ENCODE measurements around the gene DCC. TPM values are rescaled to one million over a fixed set of nuclear protein-coding genes. Genes with fewer than 3 reads are reported as not detected.

DCC gene
- total RNA-seq, 1 experiment from 2014 or later = not detected

GRCh38 chr18:52874774-52875173, 534.8 kb downstream of the DCC start:
- DNase-seq (ENCODE audit: low read depth, low spot score) = no peak
- intact Hi-C loops (cut with micrococcal nuclease) = no loop called here
- Histone ChIP-seq H3K9me2 (ENCODE audit: insufficient read depth) (no peaks in the 10 kb centered on the region), H3K27me3 (ENCODE audit: insufficient read depth, low read length) (no peaks in the 10 kb centered on the region), H3K27ac (ENCODE audit: low read depth, low read length) (no peak overlapping the region), H3K36me3 (ENCODE audit: control insufficient read depth in 1 of 2, insufficient read depth in 2 of 2, low read length in 2 of 2) (no peaks in the 10 kb centered on the region), H3K4me2 (ENCODE audit: low read length) (no peak overlapping the region), H3K79me2 (ENCODE audit: insufficient read depth, low read length) (no peaks in the 10 kb centered on the region), H3K4me3 (replicated peaks in 1 of 2; ENCODE audit: low read depth in 1 of 2, low read length in 2 of 2) (no peak overlapping the region), H3K9me3 (ENCODE audit: control insufficient read depth in 1 of 2, insufficient read depth in 1 of 2, low read depth in 1 of 2, low read length in 2 of 2) (peaks cover 9 to 11% of the 10 kb centered on the region in 2 experiments; a peak in 3 of 4 replicates), H2AFZ (ENCODE audit: low read depth, low read length, poor library complexity, severe bottlenecking) (no peak overlapping the region), H3K4me1 (ENCODE audit: control insufficient read depth in 1 of 2, insufficient read depth in 2 of 2, low read length in 2 of 2) (no peaks in the 10 kb centered on the region), H3K9ac (ENCODE audit: low read length) (no peak overlapping the region), H4K20me1 (ENCODE audit: insufficient read depth) (no peaks in the 10 kb centered on the region)
- no peak for TF ChIP-seq CEBPB (IDR thresholded peaks at IDR 0.05; ENCODE audit: low read depth)
- TF ChIP-seq ATF3 (IDR thresholded peaks at IDR 0.05) = no peak
- no peak for TF ChIP-seq SRF (IDR thresholded peaks at IDR 0.05; ENCODE audit: low read depth)
- TF ChIP-seq ELF1 (IDR thresholded peaks at IDR 0.05; ENCODE audit: borderline replicate concordance, low read depth) = no peak
- no peak for TF ChIP-seq CBX3 (IDR thresholded peaks at IDR 0.05; ENCODE audit: low read depth)
- TF ChIP-seq ZFX (IDR thresholded peaks at IDR 0.05) = no peak
- TF ChIP-seq SP1 (IDR thresholded peaks at IDR 0.05; ENCODE audit: low read depth) = no peak
- no peak for TF ChIP-seq RAD21 (IDR thresholded peaks at IDR 0.05; ENCODE audit: low read depth)
- no peak for TF ChIP-seq JUND (IDR thresholded peaks at IDR 0.05)
- TF ChIP-seq EZH2 (IDR thresholded peaks at IDR 0.05) = no peak
- TF ChIP-seq TCF7L2 (IDR thresholded peaks at IDR 0.05; ENCODE audit: borderline replicate concordance, extremely low read depth, insufficient read depth, insufficient read length) = no peak
- ChIA-PET POLR2A (no interaction called here), CTCF (no interaction called here), RAD21 (ENCODE audit: low non-redundant PET in 1 of 2, low total read pairs in 2 of 2, uncharacterized antibody in 2 of 2, unreplicated experiment in 2 of 2) (no interaction called here)
- no TSS peak for BruUV-seq (replicated peaks)
- no peak for ATAC-seq

- intact Hi-C loops (cut with micrococcal nuclease) = no loop called here
- ChIA-PET RAD21 (ENCODE audit: low non-redundant PET in 1 of 2, low total read pairs in 2 of 2, uncharacterized antibody in 2 of 2, unreplicated experiment in 2 of 2) (no interaction called here), CTCF (no interaction called here), POLR2A (no interaction called here)
- Histone ChIP-seq H3K9me2 (ENCODE audit: insufficient read depth) (no peaks in the 10 kb centered on the region), H3K4me3 (replicated peaks in 1 of 2; ENCODE audit: low read depth in 1 of 2, low read length in 2 of 2) (no peak overlapping the region), H2AFZ (ENCODE audit: low read depth, low read length, poor library complexity, severe bottlenecking) (no peak overlapping the region), H3K9me3 (ENCODE audit: control insufficient read depth in 1 of 2, insufficient read depth in 1 of 2, low read depth in 1 of 2, low read length in 2 of 2) (peaks cover 5 to 7% of the 10 kb centered on the region in 2 experiments; a peak in 3 of 4 replicates), H3K27ac (ENCODE audit: low read depth, low read length) (no peak overlapping the region), H4K20me1 (ENCODE audit: insufficient read depth) (no peaks in the 10 kb centered on the region), H3K36me3 (ENCODE audit: control insufficient read depth in 1 of 2, insufficient read depth in 2 of 2, low read length in 2 of 2) (no peaks in the 10 kb centered on the region), H3K4me1 (ENCODE audit: control insufficient read depth in 1 of 2, insufficient read depth in 2 of 2, low read length in 2 of 2) (no peaks in the 10 kb centered on the region), H3K79me2 (ENCODE audit: insufficient read depth, low read length) (no peaks in the 10 kb centered on the region), H3K4me2 (ENCODE audit: low read length) (no peak overlapping the region), H3K9ac (ENCODE audit: low read length) (no peak overlapping the region), H3K27me3 (ENCODE audit: insufficient read depth, low read length) (no peaks in the 10 kb centered on the region)
- no peak for DNase-seq (ENCODE audit: low read depth, low spot score)
- no peak for ATAC-seq
- BruUV-seq (replicated peaks) = no TSS peak
- no peak for TF ChIP-seq CEBPB (IDR thresholded peaks at IDR 0.05; ENCODE audit: low read depth)
- TF ChIP-seq FOSL1 (IDR thresholded peaks at IDR 0.05; ENCODE audit: low read depth) = no peak
- no peak for TF ChIP-seq EZH2phosphoT487 (IDR thresholded peaks at IDR 0.05; ENCODE audit: borderline replicate concordance)
- TF ChIP-seq EZH2 (IDR thresholded peaks at IDR 0.05) = no peak
- TF ChIP-seq ELF1 (IDR thresholded peaks at IDR 0.05; ENCODE audit: borderline replicate concordance, low read depth) = no peak
- TF ChIP-seq REST (IDR thresholded peaks at IDR 0.05; ENCODE audit: low read depth) = no peak
- TF ChIP-seq SIN3A (IDR thresholded peaks at IDR 0.05; ENCODE audit: low read depth) = no peak
- TF ChIP-seq CTCF (IDR thresholded peaks at IDR 0.05 in 2 of 3, conservative IDR thresholded peaks at IDR 0.05 in 1 of 3; ENCODE audit: borderline replicate concordance in 1 of 3, insufficient read depth in 1 of 3, low read depth in 2 of 3, low read length in 2 of 3) = no peak
- no peak for TF ChIP-seq POLR2A (IDR thresholded peaks at IDR 0.05; ENCODE audit: borderline replicate concordance, extremely low read depth, insufficient read depth, insufficient read length)
- TF ChIP-seq ZNF274 (IDR thresholded peaks at IDR 0.05; ENCODE audit: low read depth, low read length) = no peak
- no peak for TF ChIP-seq SRF (IDR thresholded peaks at IDR 0.05; ENCODE audit: low read depth)
- no peak for TF ChIP-seq TCF7L2 (IDR thresholded peaks at IDR 0.05; ENCODE audit: borderline replicate concordance, extremely low read depth, insufficient read depth, insufficient read length)
Measured at GRCh38 chr18:52875725-52876124, 535.7 kb downstream of the DCC start.

Measured in HCT116 (cell line).